ENCODE data around the gene MTOR.

- TF ChIP-seq CTCF (IDR thresholded peaks at IDR 0.05) (peak in 1 of 4 experiments; percentile 11), POLR2A (IDR thresholded peaks at IDR 0.05) (peak in 1 of 2 donors; percentile 62)
These were observed 10.7 kb upstream of the MTOR start, which contains the start of gene UBIAD1 for GRCh38 chr1:11272832-11273594.
